K562 (cell line): ENCODE measurements around the gene WDR64. TPM values are rescaled to one million over a fixed set of nuclear protein-coding genes. Genes with fewer than 3 reads are reported as not detected.

Experiments used
- ARID1B ChIP-seq: fragments of 450-650 bp; IDR thresholded peaks from 2 replicates; pipeline ENCODE4 v1.6.1; 2016; ENCODE audit warnings: antibody characterized with exemption, mild to moderate bottlenecking, inconsistent platforms
- BMI1 ChIP-seq: fragments of 150-350 bp; IDR thresholded peaks from 2 replicates; pipeline ENCODE4 v1.6.1; 2014; ENCODE audit warnings: low read length
- CBFA2T3 ChIP-seq: fragments of 450-650 bp; IDR thresholded peaks from 2 replicates; pipeline ENCODE4 v1.6.1; 2017
- CREB1 ChIP-seq, 2 experiments: sonication (generic) in 1 of 2; formaldehyde crosslinking in 1 of 2; IDR thresholded peaks; 2 replicates each; pipeline versions ENCODE4 v1.6.1 to v1.8.0; 2012 to 2022; ENCODE audit warnings: inconsistent platforms in 1 of 2, mild to moderate bottlenecking in 1 of 2, missing genetic modification reagents in 1 of 2, moderate library complexity in 1 of 2
- GATAD2B ChIP-seq: fragments of 450-650 bp; IDR thresholded peaks from 2 replicates; pipeline ENCODE4 v1.6.1; 2017; ENCODE audit warnings: mild to moderate bottlenecking, borderline replicate concordance
- HMG20A ChIP-seq: fragments of 450-650 bp; formaldehyde crosslinking; conservative IDR thresholded peaks from 2 replicates; pipeline ENCODE4 v1.4.0; 2020; ENCODE audit warnings: mild to moderate bottlenecking, mixed read lengths
- KDM2B ChIP-seq: fragments of 250-450 bp; sonication (Bioruptor Pico); IDR thresholded peaks from 2 replicates; pipeline ENCODE4 v1.8.0; 2021; ENCODE audit warnings: mild to moderate bottlenecking, moderate library complexity
- KLF16 ChIP-seq: IDR thresholded peaks from 2 replicates; pipeline ENCODE4 v1.6.1; 2016; ENCODE audit warnings: antibody characterized with exemption
- MLX ChIP-seq, 2 experiments: fragments of 450-650 bp in 1 of 2; sonication (generic) in 1 of 2; formaldehyde crosslinking; conservative IDR thresholded peaks; 2 replicates each; pipeline versions ENCODE4 v1.4.0 to v1.8.1; 2020 to 2022; ENCODE audit warnings: mild to moderate bottlenecking in 1 of 2, missing genetic modification reagents in 1 of 2
- NCOR1 ChIP-seq: fragments of 450-650 bp; IDR thresholded peaks from 2 replicates; pipeline ENCODE4 v1.6.1; 2016; ENCODE audit warnings: mild to moderate bottlenecking, moderate library complexity
- NEUROD1 ChIP-seq: fragments of 150-350 bp; IDR thresholded peaks from 2 replicates; pipeline ENCODE4 v1.6.1; 2014; ENCODE audit warnings: borderline replicate concordance, low read length, low read depth; ENCODE audit not compliant: partially characterized antibody
- POLR2H ChIP-seq: IDR thresholded peaks from 2 replicates; pipeline ENCODE4 v1.6.1; 2016; ENCODE audit warnings: missing genetic modification characterization, low read depth, mild to moderate bottlenecking, control low read depth, missing compliant biosample characterization, moderate library complexity
- POLR3A ChIP-seq: IDR thresholded peaks from 2 replicates; pipeline ENCODE4 v1.6.1; 2011; ENCODE audit warnings: borderline replicate concordance, mild to moderate bottlenecking, moderate library complexity; ENCODE audit not compliant: insufficient read length, insufficient read depth; ENCODE audit errors: extremely low read depth
- POLR3G ChIP-seq: IDR thresholded peaks from 2 replicates; pipeline ENCODE4 v1.6.1; 2011; ENCODE audit not compliant: insufficient read length, insufficient replicate concordance; ENCODE audit errors: extremely low read depth
- SMAD2 ChIP-seq: fragments of 150-350 bp; IDR thresholded peaks from 2 replicates; pipeline ENCODE4 v1.6.1; 2014; ENCODE audit warnings: low read depth, mild to moderate bottlenecking, low read length
- SREBF2 ChIP-seq: sonication (generic); formaldehyde crosslinking; IDR thresholded peaks from 2 replicates; pipeline ENCODE4 v1.4.0; 2020; ENCODE audit warnings: mild to moderate bottlenecking, missing genetic modification reagents
- TAF15 ChIP-seq: fragments of 200-400 bp; formaldehyde crosslinking; IDR thresholded peaks from 2 replicates; pipeline ENCODE4 v1.6.1; 2017; ENCODE audit warnings: mild to moderate bottlenecking, low read depth, low read length, moderate library complexity
- TBL1XR1 ChIP-seq, 2 experiments: IDR thresholded peaks; 2 replicates each; pipeline ENCODE4 v1.6.1; 2012; ENCODE audit warnings: improper control_type of control experiment in 2 of 2, low read length in 2 of 2, mild to moderate bottlenecking in 1 of 2
- THRB ChIP-seq: fragments of 450-650 bp; formaldehyde crosslinking; conservative IDR thresholded peaks from 2 replicates; pipeline ENCODE4 v1.4.0; 2022; ENCODE audit warnings: mild to moderate bottlenecking, missing genetic modification characterization
- ZNF280A ChIP-seq: fragments of 450-650 bp; IDR thresholded peaks from 2 replicates; pipeline ENCODE4 v1.6.1; 2018; ENCODE audit warnings: mild to moderate bottlenecking, low read depth; ENCODE audit not compliant: partially characterized antibody
- ZNF41 ChIP-seq: fragments of 250-450 bp; sonication (Bioruptor Pico); conservative IDR thresholded peaks from 2 replicates; pipeline ENCODE4 v1.4.0; 2020; ENCODE audit warnings: mild to moderate bottlenecking
- ZNF639 ChIP-seq, 2 experiments: fragments of 200-800 bp in 1 of 2; sonication (Bioruptor generic) in 1 of 2; sonication (generic) in 1 of 2; formaldehyde crosslinking in 1 of 2; IDR thresholded peaks in 1 of 2; conservative IDR thresholded peaks in 1 of 2; 2 replicates each; pipeline versions ENCODE4 v1.5.0 to v1.6.1; 2016 to 2020; ENCODE audit warnings: missing compliant biosample characterization in 1 of 2, missing genetic modification characterization in 1 of 2, missing genetic modification reagents in 1 of 2
- polyA plus RNA-seq, 8 experiments: library from polyadenylated mRNA; depleted of rRNA in 4 of 8; stranded (reverse) in 5 of 8; unstranded in 3 of 8; fragments of >200 nt; fragmentation: Nextera tagmentation in 2 of 8; fragmentation: Illumina TruSeq in 1 of 8; extraction: Ambion mirVana in 2 of 8; extraction: Trizol in 1 of 8; gene quantifications; 2 replicates each; pipeline versions ENCODE4 v1.2.1 to v1.2.3, GENCODE V29; 2011 to 2014; ENCODE audit warnings: inconsistent platforms in 1 of 8, missing spikeins in 1 of 8
- total RNA-seq, 7 experiments: library from RNA; depleted of rRNA in 6 of 7; stranded (reverse); fragments of >200 nt in 6 of 7; fragmentation: Illumina TruSeq in 2 of 7; extraction: Trizol in 2 of 7; gene quantifications; 2 replicates each; pipeline versions ENCODE4 v1.2.1 to v1.2.3, GENCODE V29; 2011 to 2021; ENCODE audit warnings: low replicate concordance in 1 of 7

WDR64 gene
- total and polyA plus RNA-seq, 9 of the 15 experiments (the other 6 are each of a cell fraction or from before 2014, with no cell fraction given): 0.06 to 0.29 (median 0.19) TPM; not detected in 5

GRCh38 chr1:241610056-241610815 is 41.8 kb upstream of the WDR64 start (continued):
- TF ChIP-seq SMAD2 (no peak), KLF16 (no peak), ZNF41 (CRISPR knock-in tag) (no peak), CBFA2T3 (peak; percentile 81), HMG20A (CRISPR knock-in tag) (no peak), CREB1 (IDR thresholded peaks at IDR 0.05) (no peak), CREB1 (CRISPR knock-in tag; IDR thresholded peaks at IDR 0.05) (no peak), THRB (CRISPR knock-in tag) (no peak), KDM2B (CRISPR knock-in tag) (no peak), POLR3A (no peak), BMI1 (no peak), TBL1XR1 (IDR thresholded peaks at IDR 0.05; ENCODE audit: low read length in 2 of 2) (peak in 1 of 2 experiments; percentile 26; a peak in 1 of 4 replicates), NEUROD1 (no peak), TAF15 (no peak), MLX (CRISPR knock-in tag; conservative IDR thresholded peaks at IDR 0.05) (no peak), NCOR1 (peak; percentile 71), ARID1B (peak; percentile 88), POLR3G (no peak), ZNF280A (no peak), POLR2H (tag) (peak; percentile 55; the same call in 1 of the 2 replicates), SREBF2 (no peak), GATAD2B (no peak), ZNF639 (CRISPR knock-in tag; conservative IDR thresholded peaks at IDR 0.05 in 1 of 2, IDR thresholded peaks at IDR 0.05 in 1 of 2) (0 out of 4 replicates have a peak, but pooled peaks of 1 of the 2 experiments have one; percentile 21)
